ENCODE data around the gene UPF3A.

UPF3A gene

DNA sequence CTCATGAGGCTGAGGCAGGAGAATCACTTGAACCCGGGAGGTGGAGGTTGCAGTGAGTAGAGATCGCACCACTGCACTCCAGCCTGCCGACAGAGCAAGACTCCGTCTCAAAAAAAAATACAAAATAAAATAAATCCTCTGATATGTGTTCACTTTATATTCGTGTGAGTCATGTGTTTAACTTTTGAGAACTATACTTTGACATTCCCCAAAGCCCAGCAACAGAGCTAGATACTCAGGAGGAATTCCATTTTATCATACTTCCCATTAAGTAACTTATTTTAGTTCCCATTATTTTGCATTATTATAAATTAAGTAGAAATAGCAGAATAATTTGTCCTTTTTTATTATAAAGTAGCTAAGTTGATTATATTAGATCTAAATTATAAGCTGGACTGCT is 29.6 kb downstream of the UPF3A start:
- DNase-seq (ENCODE audit: extremely low spot score) = no peak
- POLR2A ChIA-PET = interaction anchor here (0.6 kb wide), 1 partner anchor 30 kb away, joined by 4 read pairs; the partner anchor contains the start of gene UPF3A
- CTCF ChIA-PET = no interaction called here
- TF ChIP-seq ZNF384 (IDR thresholded peaks at IDR 0.05) (no peak), SUZ12 (IDR thresholded peaks at IDR 0.05) (no peak), ELF4 (IDR thresholded peaks at IDR 0.05) (no peak), BHLHE40 (IDR thresholded peaks at IDR 0.05; ENCODE audit: borderline replicate concordance) (no peak), TARDBP (IDR thresholded peaks at IDR 0.05) (no peak)

DNA sequence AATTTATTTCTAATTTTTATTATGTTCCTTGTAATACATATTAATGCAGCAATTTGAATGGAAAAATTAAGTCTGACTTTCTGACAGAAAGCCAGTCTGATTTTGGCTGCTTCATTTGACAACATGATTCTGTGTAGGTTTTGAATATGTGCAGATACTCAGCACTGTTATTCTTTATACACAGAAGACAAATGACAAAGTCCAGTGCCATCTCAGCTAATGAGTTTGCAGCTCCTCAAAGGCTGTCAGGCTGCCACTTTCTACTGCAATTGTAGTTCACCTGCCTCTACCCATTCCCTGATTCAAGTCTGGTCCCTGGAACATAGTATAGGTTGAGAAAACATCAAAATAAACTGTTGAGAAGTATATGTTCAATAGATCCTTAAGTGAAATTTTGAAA is 30.0 kb downstream of the UPF3A start:
- CTCF ChIA-PET = no interaction called here
- POLR2A ChIA-PET = interaction anchor here (0.6 kb wide), 1 partner anchor 30 kb away, joined by 4 read pairs; the partner anchor contains the start of gene UPF3A

GRCh38 chr13:114311908-114312307 is 30.5 kb downstream of the UPF3A start:
- POLR2A ChIA-PET = no interaction called here
- TF ChIP-seq TARDBP (IDR thresholded peaks at IDR 0.05) (no peak), CTBP1 (IDR thresholded peaks at IDR 0.05; ENCODE audit: borderline replicate concordance) (no peak), ARNT (IDR thresholded peaks at IDR 0.05) (no peak), NFRKB (IDR thresholded peaks at IDR 0.05) (no peak), ELF4 (IDR thresholded peaks at IDR 0.05) (no peak), ZNF384 (IDR thresholded peaks at IDR 0.05) (no peak)
- CTCF ChIA-PET = no interaction called here
- DNase-seq (ENCODE audit: extremely low spot score) = no peak

More for the DNA sequence above, 30.0 kb downstream of the UPF3A start:
- TF ChIP-seq ARNT (IDR thresholded peaks at IDR 0.05) (no peak), ZNF384 (IDR thresholded peaks at IDR 0.05) (no peak), FOXA1 (IDR thresholded peaks at IDR 0.05) (no peak), HDGF (IDR thresholded peaks at IDR 0.05; ENCODE audit: borderline replicate concordance) (no peak), LEF1 (IDR thresholded peaks at IDR 0.05; ENCODE audit: borderline replicate concordance) (no peak), BHLHE40 (IDR thresholded peaks at IDR 0.05; ENCODE audit: borderline replicate concordance) (no peak), SUZ12 (IDR thresholded peaks at IDR 0.05) (no peak), NFRKB (IDR thresholded peaks at IDR 0.05) (no peak), ELF4 (IDR thresholded peaks at IDR 0.05) (no peak), SP1 (IDR thresholded peaks at IDR 0.05) (no peak), TARDBP (IDR thresholded peaks at IDR 0.05) (no peak), L3MBTL2 (conservative IDR thresholded peaks at IDR 0.05) (no peak), FOXM1 (IDR thresholded peaks at IDR 0.05; ENCODE audit: borderline replicate concordance) (no peak), FOXK2 (IDR thresholded peaks at IDR 0.05) (no peak), CTBP1 (IDR thresholded peaks at IDR 0.05; ENCODE audit: borderline replicate concordance) (no peak)
- TF ChIP-seq, protein P1, sequence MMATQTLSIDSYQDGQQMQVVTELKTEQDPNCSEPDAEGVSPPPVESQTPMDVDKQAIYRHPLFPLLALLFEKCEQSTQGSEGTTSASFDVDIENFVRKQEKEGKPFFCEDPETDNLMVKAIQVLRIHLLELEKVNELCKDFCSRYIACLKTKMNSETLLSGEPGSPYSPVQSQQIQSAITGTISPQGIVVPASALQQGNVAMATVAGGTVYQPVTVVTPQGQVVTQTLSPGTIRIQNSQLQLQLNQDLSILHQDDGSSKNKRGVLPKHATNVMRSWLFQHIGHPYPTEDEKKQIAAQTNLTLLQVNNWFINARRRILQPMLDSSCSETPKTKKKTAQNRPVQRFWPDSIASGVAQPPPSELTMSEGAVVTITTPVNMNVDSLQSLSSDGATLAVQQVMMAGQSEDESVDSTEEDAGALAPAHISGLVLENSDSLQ (IDR thresholded peaks at IDR 0.05) = no peak
- no peak for DNase-seq (ENCODE audit: extremely low spot score)

- TF ChIP-seq FOXA1 (IDR thresholded peaks at IDR 0.05) (no peak), CTBP1 (IDR thresholded peaks at IDR 0.05; ENCODE audit: borderline replicate concordance) (no peak)
- POLR2A ChIA-PET = no interaction called here
- CTCF ChIA-PET = no interaction called here
- DNase-seq (ENCODE audit: extremely low spot score) = no peak
Measured at GRCh38 chr13:114313061-114313860, 31.9 kb downstream of the UPF3A start.

DNA sequence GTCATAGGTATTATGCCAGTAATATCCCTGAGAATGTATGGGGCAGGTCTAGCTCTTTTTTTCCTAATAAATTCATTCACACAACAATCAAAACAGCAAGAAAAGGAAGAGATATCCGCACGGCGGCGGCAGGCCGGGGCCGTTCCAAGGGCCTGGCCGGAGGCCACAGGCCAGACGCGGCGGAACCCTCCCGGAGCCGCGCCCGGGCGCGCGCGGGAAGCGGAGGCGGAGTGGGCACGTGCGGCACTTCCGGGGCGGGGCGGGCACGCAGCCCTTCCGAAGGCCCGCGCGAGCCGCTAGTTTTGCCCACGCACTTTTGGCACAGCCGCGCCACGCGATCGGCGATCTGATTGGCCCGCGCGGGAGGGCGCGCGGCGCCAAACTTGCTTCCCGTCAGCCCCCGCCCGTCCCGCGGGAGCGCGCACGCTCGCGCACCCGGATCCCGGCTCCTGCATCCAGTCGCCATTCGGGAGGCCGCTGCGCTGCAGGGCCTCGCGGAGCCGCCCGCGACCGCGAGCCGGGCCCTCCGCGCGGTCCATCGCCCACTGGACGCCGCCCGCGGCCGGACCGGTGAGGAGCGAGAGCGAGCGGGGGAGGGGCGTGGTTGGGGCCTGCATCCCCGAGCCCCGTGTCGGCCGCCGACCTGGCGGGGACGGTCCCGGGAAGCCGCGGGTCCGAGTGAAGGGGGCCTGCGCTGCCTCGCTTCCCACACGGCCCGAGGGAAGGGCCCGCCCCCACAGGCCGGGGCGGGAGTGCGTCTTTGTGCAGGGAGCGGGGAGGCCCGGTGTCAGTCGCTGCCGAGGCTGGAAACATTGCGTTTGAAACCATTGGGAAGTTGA is 32.9 kb downstream of the UPF3A start, which contains the start of gene CHAMP1:
Gene CHAMP1, plus strand, starts transcription at position 430 of the 839 bp plus-strand sequence. CDS start 9,340 bp downstream, outside the sequence.
- peak; percentile 76 for DNase-seq (ENCODE audit: extremely low spot score)
- TF ChIP-seq TARDBP (IDR thresholded peaks at IDR 0.05) (no peak), ELF4 (IDR thresholded peaks at IDR 0.05) (no peak), LEF1 (IDR thresholded peaks at IDR 0.05; ENCODE audit: borderline replicate concordance) (peak; percentile 18; the same call in 1 of the 2 replicates)
- CTCF ChIA-PET = no interaction called here
- POLR2A ChIA-PET = interaction anchor here (1.1 kb wide), 1 partner anchor 13 kb away, joined by 5 read pairs; no protein-coding TSS in a partner anchor

- CTCF ChIA-PET = no interaction called here
- POLR2A ChIA-PET = interaction anchor here (1.1 kb wide), 1 partner anchor 12 kb away, joined by 5 read pairs; no protein-coding TSS in a partner anchor
- TF ChIP-seq BHLHE40 (IDR thresholded peaks at IDR 0.05; ENCODE audit: borderline replicate concordance) (no peak), NFRKB (IDR thresholded peaks at IDR 0.05) (no peak), ELF4 (IDR thresholded peaks at IDR 0.05) (no peak), TARDBP (IDR thresholded peaks at IDR 0.05) (no peak), CTBP1 (IDR thresholded peaks at IDR 0.05; ENCODE audit: borderline replicate concordance) (no peak), ZNF384 (IDR thresholded peaks at IDR 0.05) (no peak), FOXA1 (IDR thresholded peaks at IDR 0.05) (no peak), ARNT (IDR thresholded peaks at IDR 0.05) (no peak), FOXK2 (IDR thresholded peaks at IDR 0.05) (no peak), HDGF (IDR thresholded peaks at IDR 0.05; ENCODE audit: borderline replicate concordance) (no peak), SP1 (IDR thresholded peaks at IDR 0.05) (no peak)
- TF ChIP-seq, protein P1 (IDR thresholded peaks at IDR 0.05) = no peak
- no peak for DNase-seq (ENCODE audit: extremely low spot score)
Measured at GRCh38 chr13:114315074-114315785, 33.8 kb downstream of the UPF3A start.
